K562 (cell line): ENCODE results near the gene DOCK1. TPM values are rescaled to one million over a fixed set of nuclear protein-coding genes. Genes with fewer than 3 reads are reported as not detected.

Experiments
- ATAC-seq: fragments of 200-7000 bp; cut with Tn5 transposase; 3 replicates; pipeline ENCODE4 v1.9.1; 2020; ENCODE audit warnings: moderate library complexity
- BruUV-seq: library from RNA; stranded (reverse); fragments of 400-500 nt; replicated peaks from 2 replicates; lab custom pipeline; 2021; lab: Mats Ljungman, UMichigan
- CTCF ChIA-PET: fragments of 300-600 bp; formaldehyde crosslinking; extraction: SDS; loops from one replicate; lab custom pipeline; 2021; ENCODE audit warnings: low intra/inter-chr PET ratio; lab: Yijun Ruan, JAX
- POLR2A ChIA-PET: fragments of 300-600, 350-650 bp; sonication (Branson Sonifier 250); formaldehyde crosslinking; extraction: SDS; loops from one replicate; lab custom pipeline; 2021; ENCODE audit warnings: antibody characterized with exemption, inconsistent platforms; lab: Yijun Ruan, JAX
- DNase-seq, 4 experiments: peaks; one replicate each; pipeline versions ENCODE4 v3.0.0 to v3.0.0-alpha.2; 2011 to 2018; ENCODE audit warnings: low spot score in 3 of 4, mixed read lengths in 3 of 4; ENCODE audit errors: extremely low read depth in 1 of 4
- FAIRE-seq: peaks from 2 replicates; lab custom pipeline; 2011; peaks lifted over from hg19 to GRCh38; lab: Jason Lieb, UNC
- H2AFZ ChIP-seq: 2 replicates; pipeline ENCODE4 v1.6.0; 2011; ENCODE audit warnings: low read depth, low read length, control low read depth, inconsistent platforms
- H3K27ac ChIP-seq: fragments of 200-600 bp; 3 replicates; pipeline ENCODE4 v1.8.0; 2011; ENCODE audit warnings: low read depth, mild to moderate bottlenecking, control low read depth, inconsistent platforms, low read length, moderate library complexity, mixed read lengths; ENCODE audit errors: extremely low read depth
- H3K27me3 ChIP-seq, 2 experiments: fragments of 300-600 bp in 1 of 2; 2 replicates in 1 of 2; 3 replicates in 1 of 2; pipeline versions ENCODE4 v1.6.0 to v1.8.0; 2011; ENCODE audit warnings: inconsistent platforms in 2 of 2, low read length in 2 of 2, mild to moderate bottlenecking in 1 of 2, mixed read lengths in 1 of 2, moderate library complexity in 1 of 2; ENCODE audit not compliant: control insufficient read depth in 2 of 2, insufficient read depth in 2 of 2
- H3K36me3 ChIP-seq: fragments of 300-600 bp; 3 replicates; pipeline ENCODE4 v1.8.0; 2011; ENCODE audit warnings: mild to moderate bottlenecking, low read length, inconsistent platforms; ENCODE audit not compliant: control insufficient read depth, insufficient read depth
- H3K4me1 ChIP-seq, 2 experiments: fragments of 200-600 bp in 1 of 2; replicated peaks in 1 of 2; 2 replicates in 1 of 2; 3 replicates in 1 of 2; pipeline versions ENCODE4 v1.5.1 to v1.8.0; 2011; ENCODE audit warnings: inconsistent platforms in 2 of 2, low read length in 2 of 2, mild to moderate bottlenecking in 1 of 2, mixed read lengths in 1 of 2, moderate library complexity in 1 of 2; ENCODE audit not compliant: control insufficient read depth in 2 of 2, insufficient read depth in 2 of 2
- H3K4me2 ChIP-seq: 2 replicates; pipeline ENCODE4 v1.6.1; 2011; ENCODE audit warnings: low read length, control low read depth, inconsistent platforms, mixed read lengths; ENCODE audit not compliant: insufficient read depth
- H3K4me3 ChIP-seq: fragments of 200-600 bp; sonication (generic), shearing (Covaris generic); 2 replicates; pipeline ENCODE4 v1.5.1; 2016; ENCODE audit warnings: control low read depth, inconsistent platforms
- H3K79me2 ChIP-seq: fragments of 200-600 bp; 3 replicates; pipeline ENCODE4 v1.8.0; 2011; ENCODE audit warnings: low read length, inconsistent platforms; ENCODE audit not compliant: control insufficient read depth, insufficient read depth
- H3K9ac ChIP-seq, 2 experiments: 2 replicates each; pipeline versions ENCODE4 v1.6.0 to v1.6.1; 2011; ENCODE audit warnings: low read depth in 2 of 2, low read length in 2 of 2, control low read depth in 1 of 2, inconsistent platforms in 1 of 2, mild to moderate bottlenecking in 1 of 2, mixed read lengths in 1 of 2; ENCODE audit not compliant: insufficient read depth in 1 of 2
- H3K9me1 ChIP-seq: one replicate; pipeline ENCODE4 v1.6.0; 2011; ENCODE audit warnings: inconsistent platforms, mild to moderate bottlenecking, low read length, moderate library complexity; ENCODE audit not compliant: control insufficient read depth, insufficient read depth
- H3K9me3 ChIP-seq: replicated peaks from 2 replicates; pipeline ENCODE4 v1.5.1; 2011; ENCODE audit warnings: low read depth, low read length, inconsistent platforms; ENCODE audit not compliant: control insufficient read depth, insufficient read depth
- H4K20me1 ChIP-seq: replicated peaks from 2 replicates; pipeline ENCODE4 v1.6.1; 2011; ENCODE audit warnings: low read length, inconsistent platforms, mixed read lengths; ENCODE audit not compliant: control insufficient read depth, insufficient read depth
- CBFB ChIP-seq: sonication (generic); formaldehyde crosslinking; IDR thresholded peaks from 2 replicates; pipeline ENCODE4 v1.4.0; 2020; ENCODE audit warnings: mild to moderate bottlenecking, missing genetic modification reagents
- CHCHD3 ChIP-seq: fragments of 250-450 bp; sonication (Bioruptor Pico); IDR thresholded peaks from 2 replicates; pipeline ENCODE4 v2.1.2; 2022; ENCODE audit warnings: mild to moderate bottlenecking
- EP300 ChIP-seq: IDR thresholded peaks from 2 replicates; pipeline ENCODE4 v1.6.1; 2012; ENCODE audit warnings: low read length, improper control_type of control experiment
- HEY1 ChIP-seq: fragments of 250-450 bp; sonication (Bioruptor Pico); IDR thresholded peaks from 2 replicates; pipeline ENCODE4 v1.5.0; 2020; ENCODE audit warnings: mild to moderate bottlenecking, moderate library complexity, borderline replicate concordance
- KLF13 ChIP-seq: fragments of 450-650 bp; IDR thresholded peaks from 2 replicates; pipeline ENCODE4 v1.6.1; 2016; ENCODE audit warnings: missing genetic modification characterization, low read depth, mild to moderate bottlenecking, missing compliant biosample characterization, moderate library complexity, borderline replicate concordance
- SREBF1 ChIP-seq: fragments of 150-350 bp; IDR thresholded peaks from 2 replicates; pipeline ENCODE4 v1.6.1; 2014; ENCODE audit warnings: antibody characterized with exemption, low read depth, low read length, borderline replicate concordance
- ZC3H11A ChIP-seq: IDR thresholded peaks from 2 replicates; pipeline ENCODE4 v1.6.1; 2012; ENCODE audit warnings: low read depth, low read length, improper control_type of control experiment
- ZFPM2 ChIP-seq: fragments of 250-450 bp; sonication (Bioruptor Pico); IDR thresholded peaks from 2 replicates; pipeline ENCODE4 v1.5.1; 2022; ENCODE audit warnings: mild to moderate bottlenecking
- ZNF134 ChIP-seq: fragments of 250-450 bp; sonication (Bioruptor Pico); conservative IDR thresholded peaks from 2 replicates; pipeline ENCODE4 v1.4.0; 2020
- ZNF316 ChIP-seq: fragments of 450-650 bp; IDR thresholded peaks from 2 replicates; pipeline ENCODE4 v1.6.1; 2016
- ZNF512 ChIP-seq: IDR thresholded peaks from 2 replicates; pipeline ENCODE4 v1.6.1; 2016; ENCODE audit warnings: missing genetic modification characterization, missing compliant biosample characterization
- ZNF668 ChIP-seq: fragments of 250-450 bp; sonication (Bioruptor Pico); IDR thresholded peaks from 2 replicates; pipeline ENCODE4 v1.8.0; 2022; ENCODE audit warnings: mild to moderate bottlenecking, inconsistent platforms
- ZNF778 ChIP-seq: fragments of 450-650 bp; formaldehyde crosslinking; IDR thresholded peaks from 2 replicates; pipeline ENCODE4 v1.4.0; 2020; ENCODE audit warnings: mild to moderate bottlenecking, moderate library complexity
- WGBS: fragments of 100-300 bp; shearing (Covaris generic); methylation state at CpG from one replicate; pipeline ENCODE4 v1.1.6; 2016; ENCODE audit warnings: low coverage, mixed read lengths; ENCODE audit not compliant: insufficient coverage; ENCODE audit errors: missing lambda C conversion rate; 5-methylcytosine and 5-hydroxymethylcytosine counted together
- in situ Hi-C: fragments of 300-500 bp; cut with MboI; formaldehyde crosslinking; loops from 4 replicates; pipeline ENCODE4 v1.15.0; 2018; ENCODE audit warnings: inconsistent platforms, mixed read lengths
- intact Hi-C: fragments of 100-400 bp; cut with micrococcal nuclease; formaldehyde crosslinking; loops from 2 replicates; pipeline ENCODE4 v1.14.2; 2022
- polyA plus RNA-seq, 8 experiments: library from polyadenylated mRNA; depleted of rRNA in 4 of 8; stranded (reverse) in 5 of 8; unstranded in 3 of 8; fragments of >200 nt; fragmentation: Nextera tagmentation in 2 of 8; fragmentation: Illumina TruSeq in 1 of 8; extraction: Ambion mirVana in 2 of 8; extraction: Trizol in 1 of 8; gene quantifications; 2 replicates each; pipeline versions ENCODE4 v1.2.1 to v1.2.3, GENCODE V29; 2011 to 2014; ENCODE audit warnings: inconsistent platforms in 1 of 8, missing spikeins in 1 of 8
- total RNA-seq, 7 experiments: library from RNA; depleted of rRNA in 6 of 7; stranded (reverse); fragments of >200 nt in 6 of 7; fragmentation: Illumina TruSeq in 2 of 7; extraction: Trizol in 2 of 7; gene quantifications; 2 replicates each; pipeline versions ENCODE4 v1.2.1 to v1.2.3, GENCODE V29; 2011 to 2021; ENCODE audit warnings: low replicate concordance in 1 of 7
- TF ChIP-seq, protein P1 (sequence below): fragments of 450-650 bp; formaldehyde crosslinking; conservative IDR thresholded peaks from 2 replicates; pipeline ENCODE4 v1.4.0; 2022; ENCODE audit warnings: mild to moderate bottlenecking, missing genetic modification characterization
- TF ChIP-seq, protein P2 (sequence below): sonication (generic); formaldehyde crosslinking; IDR thresholded peaks from 2 replicates; pipeline ENCODE4 v1.8.0; 2022; ENCODE audit warnings: mild to moderate bottlenecking, missing genetic modification reagents
- TF ChIP-seq, protein P3 (sequence below): fragments of 250-450 bp; sonication (Bioruptor Pico); IDR thresholded peaks from 2 replicates; pipeline ENCODE4 v1.5.0; 2021; ENCODE audit warnings: mild to moderate bottlenecking, borderline replicate concordance

The DOCK1 gene
- total and polyA plus RNA-seq, 9 of the 15 experiments (the other 6 are each of a cell fraction or from before 2014, with no cell fraction given) = 0.31 TPM; not detected in 8

DNA sequence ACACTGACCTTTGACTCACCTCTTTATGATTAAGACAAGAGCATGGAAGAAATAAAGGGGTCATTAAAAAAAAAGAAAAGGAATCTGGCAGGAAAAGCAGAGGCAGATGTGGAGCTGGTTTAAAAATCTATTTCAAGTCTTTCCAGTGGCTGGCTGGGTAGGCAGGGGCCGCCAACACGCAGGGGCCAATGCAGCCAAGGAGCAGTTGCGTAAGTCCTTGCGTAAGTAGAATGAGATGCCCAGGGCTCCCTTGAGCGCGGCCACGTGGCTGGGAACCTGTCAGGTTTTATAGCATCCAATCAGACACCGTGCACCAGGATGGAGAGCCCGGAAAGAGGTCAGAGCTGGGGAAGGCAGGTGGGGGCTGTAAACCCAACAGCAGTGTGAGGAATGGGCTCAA lies 414.9 kb downstream of the DOCK1 start (continued):
- TF ChIP-seq, protein P1, sequence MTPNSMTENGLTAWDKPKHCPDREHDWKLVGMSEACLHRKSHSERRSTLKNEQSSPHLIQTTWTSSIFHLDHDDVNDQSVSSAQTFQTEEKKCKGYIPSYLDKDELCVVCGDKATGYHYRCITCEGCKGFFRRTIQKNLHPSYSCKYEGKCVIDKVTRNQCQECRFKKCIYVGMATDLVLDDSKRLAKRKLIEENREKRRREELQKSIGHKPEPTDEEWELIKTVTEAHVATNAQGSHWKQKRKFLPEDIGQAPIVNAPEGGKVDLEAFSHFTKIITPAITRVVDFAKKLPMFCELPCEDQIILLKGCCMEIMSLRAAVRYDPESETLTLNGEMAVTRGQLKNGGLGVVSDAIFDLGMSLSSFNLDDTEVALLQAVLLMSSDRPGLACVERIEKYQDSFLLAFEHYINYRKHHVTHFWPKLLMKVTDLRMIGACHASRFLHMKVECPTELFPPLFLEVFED (CRISPR knock-in tag) = no peak
- TF ChIP-seq, protein P2, sequence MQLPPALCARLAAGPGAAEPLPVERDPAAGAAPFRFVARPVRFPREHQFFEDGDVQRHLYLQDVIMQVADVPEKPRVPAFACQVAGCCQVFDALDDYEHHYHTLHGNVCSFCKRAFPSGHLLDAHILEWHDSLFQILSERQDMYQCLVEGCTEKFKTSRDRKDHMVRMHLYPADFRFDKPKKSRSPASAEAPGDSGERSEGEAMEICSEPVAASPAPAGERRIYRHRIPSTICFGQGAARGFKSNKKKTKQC = no peak
- TF ChIP-seq CBFB (CRISPR knock-in tag) = no peak

GRCh38 chr10:127322286-127322685 lies 417.1 kb downstream of the DOCK1 start:
- Histone ChIP-seq H3K4me3 (no peak overlapping the region), H3K27me3 (no peaks in the 10 kb centered on the region), H3K9ac (no peak overlapping the region), H3K9me3 (no peaks in the 10 kb centered on the region), H3K4me2 (no peak overlapping the region), H3K36me3 (no peaks in the 10 kb centered on the region), H3K4me1 (no peaks in the 10 kb centered on the region), H3K9me1 (no peaks in the 10 kb centered on the region), H4K20me1 (no peaks in the 10 kb centered on the region), H2AFZ (no peak overlapping the region), H3K79me2 (no peaks in the 10 kb centered on the region), H3K27ac (no peak overlapping the region)
- intact Hi-C loops (no loop called here), in situ Hi-C loops (no loop called here)
- BruUV-seq = no TSS peak
- no CpG with 5 or more reads among the region's 1 CpG for WGBS
- DNase-seq (no peak), FAIRE-seq (no peak), ATAC-seq (no peak)
- ChIA-PET CTCF (no interaction called here), POLR2A (no interaction called here)
- no peak for TF ChIP-seq ZNF134 (CRISPR knock-in tag)
- TF ChIP-seq, protein P3, sequence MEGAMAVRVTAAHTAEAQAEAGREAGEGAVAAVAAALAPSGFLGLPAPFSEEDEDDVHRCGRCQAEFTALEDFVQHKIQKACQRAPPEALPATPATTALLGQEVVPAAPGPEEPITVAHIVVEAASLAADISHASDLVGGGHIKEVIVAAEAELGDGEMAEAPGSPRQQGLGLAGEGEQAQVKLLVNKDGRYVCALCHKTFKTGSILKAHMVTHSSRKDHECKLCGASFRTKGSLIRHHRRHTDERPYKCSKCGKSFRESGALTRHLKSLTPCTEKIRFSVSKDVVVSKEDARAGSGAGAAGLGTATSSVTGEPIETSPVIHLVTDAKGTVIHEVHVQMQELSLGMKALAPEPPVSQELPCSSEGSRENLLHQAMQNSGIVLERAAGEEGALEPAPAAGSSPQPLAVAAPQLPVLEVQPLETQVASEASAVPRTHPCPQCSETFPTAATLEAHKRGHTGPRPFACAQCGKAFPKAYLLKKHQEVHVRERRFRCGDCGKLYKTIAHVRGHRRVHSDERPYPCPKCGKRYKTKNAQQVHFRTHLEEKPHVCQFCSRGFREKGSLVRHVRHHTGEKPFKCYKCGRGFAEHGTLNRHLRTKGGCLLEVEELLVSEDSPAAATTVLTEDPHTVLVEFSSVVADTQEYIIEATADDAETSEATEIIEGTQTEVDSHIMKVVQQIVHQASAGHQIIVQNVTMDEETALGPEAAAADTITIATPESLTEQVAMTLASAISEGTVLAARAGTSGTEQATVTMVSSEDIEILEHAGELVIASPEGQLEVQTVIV (CRISPR knock-in tag) = no peak
- no peak for TF ChIP-seq ZC3H11A
- no peak for TF ChIP-seq CHCHD3
- TF ChIP-seq EP300 = no peak
- no peak for TF ChIP-seq HEY1 (CRISPR knock-in tag)
- no peak for TF ChIP-seq ZNF316
- no peak for TF ChIP-seq ZNF778 (CRISPR knock-in tag)
- no peak for TF ChIP-seq ZFPM2 (CRISPR knock-in tag)
- TF ChIP-seq ZNF668 (CRISPR knock-in tag) = no peak
- no peak for TF ChIP-seq KLF13 (tag)
- no peak for TF ChIP-seq SREBF1
- no peak for TF ChIP-seq ZNF512 (tag)
